Ureter (tissue), 1 donor: ENCODE measurements around the gene MSI2. TPM values are rescaled to one million over a fixed set of nuclear protein-coding genes. Genes with fewer than 3 reads are reported as not detected.

Source experiments
- DNase-seq: peaks from one replicate; pipeline ENCODE4 v3.0.0-alpha.2; 2020; ENCODE audit warnings: low spot score
- total RNA-seq: library from RNA; stranded (reverse); gene quantifications from one replicate; pipeline ENCODE4 v1.2.4, GENCODE V29; 2023
- donor health status: DM: yes; HTN: yes; CAD: no.

MSI2 gene
- total RNA-seq, 1 donor from 2014 or later = 230 TPM

GRCh38 chr17:57410169-57410568 lies 153.8 kb downstream of the MSI2 start:
- no peak for DNase-seq

DNA sequence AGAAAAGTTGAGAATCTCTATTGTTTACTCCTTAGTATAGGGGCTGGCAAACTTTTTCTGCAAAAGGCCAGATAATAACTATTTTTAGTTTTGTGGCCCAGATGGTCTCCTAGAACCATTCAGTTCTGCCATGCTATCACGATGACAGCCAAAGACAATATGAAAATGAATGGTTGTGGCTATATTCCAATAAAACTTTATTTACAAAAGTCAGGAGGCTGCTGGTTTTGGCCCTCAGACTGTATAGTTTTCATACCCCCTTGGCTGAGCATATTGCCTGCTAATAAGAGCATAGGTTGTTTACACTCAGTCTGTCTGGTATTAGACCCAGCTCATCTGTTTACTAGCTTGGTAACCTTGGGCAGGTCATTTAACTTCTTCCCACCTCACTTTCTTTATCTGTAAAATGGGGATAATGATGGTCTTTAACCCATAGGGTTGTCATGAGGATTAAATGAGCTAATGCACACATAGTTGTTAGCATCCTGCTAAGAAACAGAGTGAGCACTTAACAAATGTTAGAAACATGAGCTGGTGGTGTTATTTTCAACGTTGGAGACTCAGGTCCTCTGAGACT lies 156.3 kb downstream of the MSI2 start:
- DNase-seq = no peak

GRCh38 chr17:57413848-57414651 lies 157.7 kb downstream of the MSI2 start:
- DNase-seq = no peak

DNA sequence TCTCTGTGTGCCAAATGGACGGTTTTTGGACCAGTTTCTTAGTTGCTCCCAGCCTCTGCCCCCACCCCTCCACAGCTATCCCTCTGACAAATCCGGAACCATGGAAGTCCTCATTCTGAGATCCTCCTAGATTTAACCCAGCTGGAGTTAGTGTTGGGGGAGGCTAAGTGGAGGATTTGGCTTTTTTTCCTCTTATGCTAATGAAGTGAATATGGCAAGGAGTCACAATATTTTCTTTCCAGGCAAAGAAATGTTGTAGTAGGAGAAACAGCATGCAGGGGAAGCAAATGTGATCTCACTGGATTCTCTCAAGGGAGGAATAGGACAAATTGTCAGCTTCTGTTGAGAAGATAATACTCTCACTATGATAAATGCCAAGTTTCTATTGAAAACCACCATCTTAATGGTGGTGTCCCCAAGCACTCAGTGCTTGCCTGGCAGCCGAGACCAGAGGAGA lies 159.5 kb downstream of the MSI2 start:
- no peak for DNase-seq

DNA sequence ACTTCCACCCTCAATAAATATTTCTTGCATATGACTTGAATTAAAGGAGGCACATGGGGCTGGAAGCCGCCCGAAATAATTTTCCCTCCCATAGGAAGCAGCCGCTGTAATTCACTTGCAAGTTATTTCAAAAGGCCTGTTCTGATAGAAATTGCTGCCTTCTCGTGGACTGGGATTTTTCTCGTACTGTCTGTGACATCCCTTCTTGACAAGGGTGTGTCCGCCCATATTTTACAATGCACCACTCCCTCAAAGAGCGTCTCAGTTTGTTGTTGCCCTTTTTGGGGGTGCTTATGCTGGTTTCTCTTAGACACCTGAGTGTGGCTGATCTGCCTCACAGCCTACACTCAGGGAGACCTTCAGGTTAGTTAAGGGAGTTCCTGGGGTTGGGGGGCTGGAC lies 160.0 kb downstream of the MSI2 start:
- no peak for DNase-seq

GRCh38 chr17:57417956-57418355 lies 161.6 kb downstream of the MSI2 start:
- DNase-seq = no peak

DNA sequence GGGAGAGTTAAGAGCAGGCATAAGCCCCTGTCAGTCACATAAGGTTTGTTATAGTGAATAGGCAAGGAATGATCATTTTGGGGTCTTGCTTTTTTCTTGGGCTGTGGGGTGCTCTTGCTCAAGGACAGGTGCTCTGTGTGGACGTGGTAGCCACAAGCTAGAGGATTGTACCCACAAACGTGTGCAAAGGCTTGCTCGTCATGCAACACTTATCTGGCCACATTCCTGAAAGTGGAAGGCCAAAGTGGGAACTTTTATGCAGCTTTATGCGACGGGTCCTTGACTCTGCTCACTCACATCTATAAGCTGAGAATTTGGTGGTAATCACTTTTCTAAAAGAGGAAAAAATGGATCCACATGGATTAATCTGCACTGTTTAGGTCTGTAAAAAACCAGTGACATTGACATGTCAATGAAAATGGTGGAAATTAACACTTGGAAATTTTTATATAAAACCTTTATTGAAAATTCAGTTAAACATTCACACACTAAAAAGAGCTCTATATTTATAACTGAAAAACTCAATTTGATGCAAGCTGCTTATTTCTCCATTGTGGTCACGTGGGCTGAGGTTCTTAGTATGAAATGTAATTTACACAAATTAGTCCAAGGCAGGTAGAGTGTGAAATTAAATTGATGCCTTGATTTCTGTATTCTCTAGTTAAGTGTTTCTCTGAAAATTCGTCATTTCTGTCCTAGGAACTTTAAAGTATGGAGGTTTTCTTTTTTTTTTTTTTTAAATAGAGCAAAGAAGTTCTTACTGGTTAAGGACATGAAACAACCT lies 162.3 kb downstream of the MSI2 start:
- no peak for DNase-seq

- DNase-seq = no peak
Measured at GRCh38 chr17:57419940-57420550, 163.7 kb downstream of the MSI2 start.

GRCh38 chr17:57420734-57421717 lies 164.7 kb downstream of the MSI2 start:
- DNase-seq = no peak

DNA sequence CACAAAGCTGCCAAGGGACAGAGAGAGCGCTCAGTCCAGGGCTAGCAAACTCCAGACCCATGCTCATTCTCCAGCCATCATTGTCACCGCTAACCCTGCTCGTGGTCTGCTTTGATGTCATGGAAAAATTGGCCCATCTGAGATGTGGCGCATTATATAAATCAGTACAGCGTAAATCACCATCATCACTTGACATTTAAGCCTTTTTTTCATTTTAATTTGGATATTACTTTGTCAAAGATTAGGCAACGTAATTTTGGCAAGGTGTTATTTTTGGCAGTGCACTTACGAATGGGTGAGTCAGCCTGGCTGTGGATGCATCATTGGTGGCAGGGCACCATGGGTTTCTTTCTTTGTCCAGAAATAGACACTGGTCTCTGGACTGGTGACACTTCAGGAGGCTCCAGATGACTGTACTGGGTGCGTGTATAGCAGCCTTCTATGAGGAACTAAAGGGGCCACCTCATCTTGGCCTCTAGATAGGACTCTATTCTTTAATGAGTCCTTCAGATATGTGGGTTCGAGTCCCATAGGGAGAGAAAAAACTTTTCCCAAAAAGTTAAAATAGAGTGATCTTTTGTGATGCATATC lies 166.3 kb downstream of the MSI2 start:
- no peak for DNase-seq

- DNase-seq = no peak
Measured at GRCh38 chr17:57423541-57423940, 167.2 kb downstream of the MSI2 start.

GRCh38 chr17:57424273-57424672 lies 167.9 kb downstream of the MSI2 start:
- no peak for DNase-seq

- DNase-seq = no peak
Measured at GRCh38 chr17:57424777-57425188, 168.5 kb downstream of the MSI2 start.

DNA sequence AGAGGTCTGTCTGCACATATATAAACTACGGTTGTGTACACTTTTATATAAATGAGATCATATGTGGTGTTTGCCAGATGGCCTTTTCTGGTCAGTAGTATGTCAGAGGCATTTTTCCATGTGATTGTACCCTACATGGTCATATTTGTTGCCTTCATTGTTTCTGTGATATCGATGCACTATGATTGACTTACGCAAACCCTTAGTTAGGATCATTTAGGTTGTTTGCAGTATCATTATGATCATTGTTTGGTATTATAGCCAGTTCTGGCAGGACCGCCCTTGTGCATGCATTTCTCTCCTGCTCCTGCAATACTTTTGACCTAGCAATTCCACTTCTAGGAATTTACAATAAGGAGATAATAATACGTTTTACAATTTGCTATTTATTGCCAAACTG lies 169.1 kb downstream of the MSI2 start:
- DNase-seq = no peak

DNA sequence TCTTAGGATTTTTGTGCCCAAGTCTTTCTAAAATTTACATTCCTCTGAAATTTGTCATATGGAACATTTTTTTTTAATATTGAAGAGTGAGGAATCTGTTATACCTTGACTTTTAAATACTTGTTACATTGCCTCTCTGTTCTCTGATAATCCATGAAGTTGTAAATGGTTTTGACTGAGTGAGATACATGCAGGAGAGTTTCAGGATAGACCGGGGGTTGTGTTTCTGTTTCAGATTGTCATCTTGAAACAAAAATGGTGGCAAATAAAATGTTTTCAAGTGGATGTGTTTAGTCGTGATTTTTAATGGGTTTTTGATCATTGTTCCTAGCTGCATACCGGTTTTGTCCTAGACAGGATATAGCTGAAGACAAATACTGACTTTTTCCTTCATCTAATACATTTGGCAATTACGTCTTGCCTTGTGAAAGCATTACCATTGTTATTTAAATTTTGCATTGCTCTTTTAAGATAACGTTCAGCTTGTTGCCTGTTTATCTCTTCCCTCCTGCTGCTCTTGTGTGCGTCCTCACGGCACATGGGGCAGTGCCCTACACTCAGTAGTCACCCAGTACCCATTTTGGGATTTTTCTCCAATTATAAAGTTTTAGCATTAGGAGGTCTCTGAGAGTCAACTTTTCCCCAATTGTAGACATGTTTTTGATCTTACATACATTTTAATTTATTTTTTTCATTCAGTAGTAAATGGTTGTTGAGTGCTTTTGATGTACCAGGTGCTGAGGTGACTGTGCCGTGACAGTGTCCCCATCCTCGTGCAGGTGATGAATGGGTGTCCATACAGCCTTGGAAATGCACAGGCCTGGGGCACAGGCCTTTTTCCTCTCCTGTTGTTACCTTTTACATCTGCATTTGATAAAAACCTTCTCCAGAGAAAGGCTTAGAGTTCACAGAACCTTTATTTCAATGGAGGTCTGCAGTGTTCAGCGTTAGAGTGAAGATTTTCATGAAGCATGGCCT lies 169.9 kb downstream of the MSI2 start:
- DNase-seq = no peak

DNA sequence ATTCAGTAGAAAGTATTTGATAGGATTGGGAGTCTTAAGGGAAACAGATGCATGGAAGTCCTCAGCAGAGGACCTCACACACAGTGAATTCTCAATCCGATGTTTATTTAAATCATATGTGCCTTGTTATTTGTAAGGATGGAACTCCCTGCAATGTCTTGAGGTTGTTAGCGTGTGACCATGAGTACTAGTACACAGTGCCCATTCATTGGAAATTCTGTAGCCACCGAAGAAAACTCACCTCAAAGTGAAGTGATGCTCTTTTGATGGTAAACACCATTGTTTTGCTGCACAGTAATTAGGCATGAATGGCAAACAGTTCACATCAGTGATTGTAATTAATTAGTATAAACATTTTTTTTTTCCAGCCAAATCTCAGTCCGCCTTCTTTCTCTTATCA lies 173.6 kb downstream of the MSI2 start:
- no peak for DNase-seq

DNA sequence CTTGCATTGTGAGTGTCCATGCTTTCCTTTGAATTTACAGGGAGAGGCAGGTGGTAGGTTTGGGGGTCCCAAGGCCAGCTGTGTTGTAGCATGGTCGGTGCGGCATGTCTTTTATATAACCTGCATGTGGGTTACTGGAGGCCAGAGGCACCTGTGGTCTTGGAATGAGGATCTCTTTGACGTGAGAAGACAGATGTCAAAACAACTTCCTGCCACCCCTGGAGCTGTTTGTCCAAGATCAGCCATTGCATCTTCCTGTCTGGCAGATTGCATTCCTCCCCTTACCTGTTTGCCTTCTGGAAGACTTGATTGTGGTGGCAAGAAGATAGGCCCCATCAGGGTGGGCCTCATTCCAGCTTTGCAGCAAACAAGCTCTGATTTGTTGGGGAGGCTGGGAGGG lies 175.1 kb downstream of the MSI2 start:
- DNase-seq = no peak

DNA sequence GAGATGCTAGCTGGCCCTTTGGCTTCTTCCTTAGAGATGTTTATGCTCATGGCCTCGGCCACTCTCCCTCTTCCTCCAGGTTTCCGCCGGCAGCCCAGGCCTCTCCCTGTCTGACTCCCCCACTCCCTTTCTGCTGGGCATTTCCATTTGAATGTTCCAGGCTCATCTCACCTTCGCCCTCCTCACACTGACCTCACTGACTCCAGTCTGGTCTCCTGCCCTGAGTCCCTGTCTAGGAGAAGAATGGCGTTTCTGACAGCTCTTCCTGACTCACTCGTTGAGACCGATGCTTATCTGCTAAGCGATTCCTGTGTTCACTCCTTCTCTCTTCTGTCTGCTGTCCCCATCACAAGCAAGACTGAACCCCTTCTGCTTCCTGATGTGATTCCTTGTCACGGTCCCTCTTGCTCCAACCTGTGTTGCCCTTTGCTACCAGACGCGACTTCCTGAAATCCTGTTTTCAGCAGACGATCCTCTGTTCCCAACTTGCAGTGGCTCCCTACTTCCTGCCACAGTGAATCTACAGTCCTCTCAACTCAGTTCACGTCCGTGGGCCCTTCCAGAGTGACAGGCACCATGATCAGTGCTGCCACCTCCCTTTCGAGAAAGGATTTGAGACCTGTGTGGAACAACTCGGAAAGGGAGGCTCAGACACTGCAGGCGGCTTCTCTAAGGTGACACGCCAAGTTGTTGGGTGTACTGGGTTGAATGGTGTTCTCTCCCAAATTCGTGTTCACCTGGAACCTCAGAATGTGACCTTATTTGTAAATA lies 176.4 kb downstream of the MSI2 start:
- no peak for DNase-seq

DNA sequence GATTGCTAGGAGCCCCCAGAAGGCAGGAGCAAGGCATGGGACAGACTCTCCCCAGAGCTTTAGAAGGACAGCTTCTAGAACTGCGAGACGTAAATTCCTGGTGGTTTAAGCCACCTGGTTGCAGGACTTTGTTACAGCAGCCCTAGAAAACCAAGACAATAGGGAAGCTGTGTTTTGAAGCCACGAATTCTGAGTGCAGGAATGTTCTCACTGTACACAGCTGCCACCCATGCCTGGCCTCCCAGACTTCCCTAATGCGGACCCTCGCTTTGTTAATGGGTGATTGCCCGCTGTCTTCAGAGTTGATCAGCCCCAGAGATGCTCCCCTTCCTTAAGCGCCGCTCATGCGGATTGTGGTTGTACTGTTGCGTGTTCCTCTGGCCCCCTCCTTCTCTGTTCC lies 177.1 kb downstream of the MSI2 start:
- no peak for DNase-seq
